ENCODE data around the gene ABCA3.

DNA sequence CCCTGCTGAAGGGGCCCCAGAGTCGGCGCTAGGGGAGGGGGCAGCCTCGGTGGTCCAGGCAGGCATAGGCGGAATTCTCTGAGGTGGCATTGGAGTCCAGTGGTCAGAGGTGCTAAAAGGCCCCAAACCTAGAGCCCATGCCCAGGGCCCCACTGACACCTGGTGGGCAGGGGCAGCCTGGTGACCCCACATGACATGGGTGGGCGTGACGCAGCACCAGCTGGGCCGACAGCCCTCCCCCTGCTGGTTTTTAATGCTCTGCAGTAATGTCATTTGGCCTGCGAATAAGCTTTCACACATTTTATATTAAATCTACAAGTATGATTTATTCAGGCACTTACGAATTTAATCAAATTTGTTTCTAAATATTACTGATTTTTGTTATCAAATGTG is 70.5 kb downstream of the ABCA3 start:
- TF ChIP-seq, protein P1, sequence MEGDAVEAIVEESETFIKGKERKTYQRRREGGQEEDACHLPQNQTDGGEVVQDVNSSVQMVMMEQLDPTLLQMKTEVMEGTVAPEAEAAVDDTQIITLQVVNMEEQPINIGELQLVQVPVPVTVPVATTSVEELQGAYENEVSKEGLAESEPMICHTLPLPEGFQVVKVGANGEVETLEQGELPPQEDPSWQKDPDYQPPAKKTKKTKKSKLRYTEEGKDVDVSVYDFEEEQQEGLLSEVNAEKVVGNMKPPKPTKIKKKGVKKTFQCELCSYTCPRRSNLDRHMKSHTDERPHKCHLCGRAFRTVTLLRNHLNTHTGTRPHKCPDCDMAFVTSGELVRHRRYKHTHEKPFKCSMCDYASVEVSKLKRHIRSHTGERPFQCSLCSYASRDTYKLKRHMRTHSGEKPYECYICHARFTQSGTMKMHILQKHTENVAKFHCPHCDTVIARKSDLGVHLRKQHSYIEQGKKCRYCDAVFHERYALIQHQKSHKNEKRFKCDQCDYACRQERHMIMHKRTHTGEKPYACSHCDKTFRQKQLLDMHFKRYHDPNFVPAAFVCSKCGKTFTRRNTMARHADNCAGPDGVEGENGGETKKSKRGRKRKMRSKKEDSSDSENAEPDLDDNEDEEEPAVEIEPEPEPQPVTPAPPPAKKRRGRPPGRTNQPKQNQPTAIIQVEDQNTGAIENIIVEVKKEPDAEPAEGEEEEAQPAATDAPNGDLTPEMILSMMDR (IDR thresholded peaks at IDR 0.05) = no peak
- no peak for TF ChIP-seq POLR2A (IDR thresholded peaks at IDR 0.05)
